ENCODE data around the gene TMUB1. TPM values are rescaled to one million over a fixed set of nuclear protein-coding genes. Genes with fewer than 3 reads are reported as not detected.

TMUB1 gene
- total and polyA plus RNA-seq, 2 experiments from 2014 or later: 45.0 to 83.1 TPM

DNA sequence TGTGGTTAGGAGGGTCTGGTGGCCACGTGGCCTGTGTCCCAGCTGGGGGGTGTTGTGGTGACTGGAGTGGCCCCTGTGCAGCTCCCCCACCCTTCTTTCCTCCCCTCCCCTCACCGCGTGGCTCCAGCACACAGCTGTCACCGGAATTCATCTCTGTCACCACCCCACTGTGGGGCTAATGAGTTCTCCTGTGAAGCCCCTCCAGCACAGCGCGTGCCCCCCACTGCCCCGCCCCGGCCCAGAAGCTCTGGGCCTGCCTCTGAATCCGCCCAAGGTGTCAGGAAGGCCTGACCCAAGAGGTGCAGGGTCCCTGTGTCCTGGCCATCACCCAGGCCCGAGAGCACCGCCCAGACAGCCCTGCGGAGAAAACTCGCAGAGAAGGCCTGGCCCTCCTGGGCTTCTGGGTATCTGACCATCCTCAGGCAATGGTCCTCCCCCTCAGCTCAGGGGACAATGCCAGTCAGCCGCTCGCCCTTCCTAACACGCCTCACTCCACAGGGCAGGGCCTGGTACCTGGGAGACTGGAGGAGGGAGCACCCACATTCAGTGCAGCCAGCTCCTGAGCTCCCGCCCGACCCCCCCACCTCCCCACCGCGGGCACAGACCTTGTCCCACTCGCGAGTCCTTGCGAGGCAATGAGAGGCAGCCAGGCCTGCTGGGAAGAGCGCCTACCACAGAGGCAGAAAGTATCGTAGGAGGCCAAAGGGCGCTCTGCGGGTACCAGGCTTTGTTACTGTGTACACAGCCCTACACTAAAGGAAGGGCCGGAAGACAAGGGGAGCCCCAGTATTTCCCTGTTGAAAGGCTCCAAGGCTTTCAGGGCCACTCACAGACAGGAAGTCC, 46.0 kb upstream of the TMUB1 start:
- Histone ChIP-seq H3K79me2 (no peaks in the 10 kb centered on the region), H3K27me3 (no peaks in the 10 kb centered on the region), H2AFZ (no peak overlapping the region), H3K4me1 (ENCODE audit: insufficient read depth) (peaks cover 6% of the 10 kb centered on the region), H3K4me2 (no peak overlapping the region), H3K27ac (no peak overlapping the region), H3K36me3 (replicated peaks; ENCODE audit: insufficient read depth, low read depth) (no peaks in the 10 kb centered on the region), H4K20me1 (ENCODE audit: insufficient read depth, poor library complexity, severe bottlenecking) (peaks cover 30% of the 10 kb centered on the region), H3K4me3 (no peak overlapping the region), H3K9me3 (ENCODE audit: low read depth) (no peaks in the 10 kb centered on the region), H3K9me2 (replicated peaks; ENCODE audit: insufficient read depth) (no peaks in the 10 kb centered on the region)
- WGBS (ENCODE audit: low lambda C conversion rate, missing lambda C conversion rate): 89% methylated on average over 20 of the region's 28 CpGs
- TF ChIP-seq EZH2 (IDR thresholded peaks at IDR 0.05; ENCODE audit: borderline replicate concordance) (no peak), EZH2phosphoT487 (IDR thresholded peaks at IDR 0.05; ENCODE audit: low read depth, severe bottlenecking, unreplicated experiment) (no peak)
- TF ChIP-seq, protein P1, sequence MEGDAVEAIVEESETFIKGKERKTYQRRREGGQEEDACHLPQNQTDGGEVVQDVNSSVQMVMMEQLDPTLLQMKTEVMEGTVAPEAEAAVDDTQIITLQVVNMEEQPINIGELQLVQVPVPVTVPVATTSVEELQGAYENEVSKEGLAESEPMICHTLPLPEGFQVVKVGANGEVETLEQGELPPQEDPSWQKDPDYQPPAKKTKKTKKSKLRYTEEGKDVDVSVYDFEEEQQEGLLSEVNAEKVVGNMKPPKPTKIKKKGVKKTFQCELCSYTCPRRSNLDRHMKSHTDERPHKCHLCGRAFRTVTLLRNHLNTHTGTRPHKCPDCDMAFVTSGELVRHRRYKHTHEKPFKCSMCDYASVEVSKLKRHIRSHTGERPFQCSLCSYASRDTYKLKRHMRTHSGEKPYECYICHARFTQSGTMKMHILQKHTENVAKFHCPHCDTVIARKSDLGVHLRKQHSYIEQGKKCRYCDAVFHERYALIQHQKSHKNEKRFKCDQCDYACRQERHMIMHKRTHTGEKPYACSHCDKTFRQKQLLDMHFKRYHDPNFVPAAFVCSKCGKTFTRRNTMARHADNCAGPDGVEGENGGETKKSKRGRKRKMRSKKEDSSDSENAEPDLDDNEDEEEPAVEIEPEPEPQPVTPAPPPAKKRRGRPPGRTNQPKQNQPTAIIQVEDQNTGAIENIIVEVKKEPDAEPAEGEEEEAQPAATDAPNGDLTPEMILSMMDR (IDR thresholded peaks at IDR 0.05; ENCODE audit: poor library complexity): no peak
- DNase-seq (ENCODE audit: low spot score): no peak

DNA sequence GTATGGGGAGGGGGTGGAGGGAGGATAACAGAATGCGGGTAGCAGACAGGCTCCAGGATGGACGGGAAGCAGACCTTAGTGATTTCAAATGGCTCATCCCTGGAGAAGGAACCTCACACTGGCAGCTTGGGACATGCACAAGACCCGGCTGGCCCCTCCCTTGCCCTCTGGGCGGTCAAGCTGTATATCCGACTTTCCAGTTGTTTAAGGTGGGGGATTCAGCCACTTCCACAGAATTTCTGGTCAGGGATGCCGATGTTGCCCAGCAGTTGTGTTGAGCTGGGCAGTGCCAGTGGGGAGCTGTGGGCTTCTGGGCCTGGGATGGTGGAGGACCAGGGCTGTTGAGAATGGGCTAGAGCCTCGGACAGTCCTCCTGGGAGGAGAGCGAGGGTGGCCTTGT, 45.4 kb upstream of the TMUB1 start:
- Histone ChIP-seq H3K9me2 (replicated peaks; ENCODE audit: insufficient read depth) (no peaks in the 10 kb centered on the region), H3K27me3 (no peaks in the 10 kb centered on the region), H3K9me3 (ENCODE audit: low read depth) (no peaks in the 10 kb centered on the region), H3K4me1 (ENCODE audit: insufficient read depth) (peaks cover 6% of the 10 kb centered on the region), H3K36me3 (replicated peaks; ENCODE audit: insufficient read depth, low read depth) (no peaks in the 10 kb centered on the region), H3K79me2 (no peaks in the 10 kb centered on the region), H3K4me2 (no peak overlapping the region), H2AFZ (no peak overlapping the region), H4K20me1 (ENCODE audit: insufficient read depth, poor library complexity, severe bottlenecking) (peaks cover 33% of the 10 kb centered on the region), H3K27ac (no peak overlapping the region), H3K4me3 (no peak overlapping the region)
- WGBS (ENCODE audit: low lambda C conversion rate, missing lambda C conversion rate): 94% methylated on average over 8 of the region's 8 CpGs
- TF ChIP-seq, protein P1 (IDR thresholded peaks at IDR 0.05; ENCODE audit: poor library complexity): no peak
- TF ChIP-seq EZH2phosphoT487 (IDR thresholded peaks at IDR 0.05; ENCODE audit: low read depth, severe bottlenecking, unreplicated experiment) (no peak), EZH2 (IDR thresholded peaks at IDR 0.05; ENCODE audit: borderline replicate concordance) (no peak)
- DNase-seq (ENCODE audit: low spot score): no peak

DNA sequence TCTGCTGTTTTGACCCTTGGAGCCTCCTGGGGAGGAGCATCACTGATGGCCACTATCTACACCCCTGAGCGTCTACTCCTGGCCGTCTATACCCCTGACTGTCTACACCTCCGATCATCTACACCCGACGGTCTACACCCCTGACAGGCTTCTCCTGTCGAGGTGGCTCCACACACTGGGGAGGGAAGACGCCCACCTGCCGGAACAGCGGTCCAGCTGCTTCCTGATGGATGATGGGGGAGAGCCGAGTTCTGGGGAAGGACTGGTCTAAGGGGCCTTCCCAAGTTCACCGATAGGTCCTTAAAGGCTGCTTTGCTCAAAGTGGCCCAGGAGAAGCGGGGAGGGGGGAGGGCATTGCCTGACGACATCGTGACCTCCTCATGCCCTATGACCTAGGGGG, 44.9 kb upstream of the TMUB1 start:
- H3K36me3 ChIP-seq (replicated peaks; ENCODE audit: insufficient read depth, low read depth): no peaks in the 10 kb centered on the region
- H3K79me2 ChIP-seq: no peaks in the 10 kb centered on the region
- H3K27ac ChIP-seq: no peak overlapping the region
- H2AFZ ChIP-seq: no peak overlapping the region
- 88% methylated on average over 14 of the region's 14 CpGs for WGBS (ENCODE audit: low lambda C conversion rate, missing lambda C conversion rate)
- no peak overlapping the region for H3K4me2 ChIP-seq
- no peaks in the 10 kb centered on the region for H3K9me2 ChIP-seq (replicated peaks; ENCODE audit: insufficient read depth)
- H3K4me3 ChIP-seq: no peak overlapping the region
- TF ChIP-seq EZH2phosphoT487 (IDR thresholded peaks at IDR 0.05; ENCODE audit: low read depth, severe bottlenecking, unreplicated experiment) (no peak), EZH2 (IDR thresholded peaks at IDR 0.05; ENCODE audit: borderline replicate concordance) (no peak)
- TF ChIP-seq, protein P1 (IDR thresholded peaks at IDR 0.05; ENCODE audit: poor library complexity): no peak
- H3K27me3 ChIP-seq: no peaks in the 10 kb centered on the region
- H3K9me3 ChIP-seq (ENCODE audit: low read depth): no peaks in the 10 kb centered on the region
- H3K4me1 ChIP-seq (ENCODE audit: insufficient read depth): peaks cover 6% of the 10 kb centered on the region
- peaks cover 33% of the 10 kb centered on the region for H4K20me1 ChIP-seq (ENCODE audit: insufficient read depth, poor library complexity, severe bottlenecking)
- DNase-seq (ENCODE audit: low spot score): no peak

Measured in hepatocyte (in vitro differentiated cells).